HepG2 (cell line): ENCODE measurements around the gene ZNF584. TPM values are rescaled to one million over a fixed set of nuclear protein-coding genes. Genes with fewer than 3 reads are reported as not detected.

Experiments used
- DNMT3B ChIP-seq: conservative IDR thresholded peaks from 2 replicates; pipeline ENCODE4 v1.6.1; 2016; ENCODE audit warnings: missing biosample characterization, control low read depth
- GLI4 ChIP-seq: sonication (generic); formaldehyde crosslinking; IDR thresholded peaks from 2 replicates; pipeline ENCODE4 v1.5.1; 2020; ENCODE audit warnings: missing genetic modification reagents, mild to moderate bottlenecking, moderate library complexity, borderline replicate concordance
- GZF1 ChIP-seq: sonication (generic); formaldehyde crosslinking; IDR thresholded peaks from 2 replicates; pipeline ENCODE4 v1.5.1; 2020; ENCODE audit warnings: mild to moderate bottlenecking, missing genetic modification reagents
- HCFC1 ChIP-seq: fragments of 150-350 bp; IDR thresholded peaks from 2 replicates; pipeline ENCODE4 v1.6.1; 2014; ENCODE audit warnings: low read depth, low read length
- MAFF ChIP-seq: IDR thresholded peaks from 2 replicates; pipeline ENCODE4 v1.6.1; 2011; ENCODE audit warnings: low read depth, low read length, improper control_type of control experiment
- MNT ChIP-seq: fragments of 450-650 bp; IDR thresholded peaks from 2 replicates; pipeline ENCODE4 v1.6.1; 2016
- NFIC ChIP-seq: IDR thresholded peaks from 2 replicates; pipeline ENCODE4 v1.6.1; 2012; ENCODE audit warnings: mild to moderate bottlenecking, low read length, inconsistent platforms
- PHF8 ChIP-seq: sonication (generic); formaldehyde crosslinking; IDR thresholded peaks from 2 replicates; pipeline ENCODE4 v1.5.0; 2020; ENCODE audit warnings: missing genetic modification reagents
- RELA ChIP-seq: sonication (generic); formaldehyde crosslinking; IDR thresholded peaks from 2 replicates; pipeline ENCODE4 v1.4.0; 2020; ENCODE audit warnings: missing genetic modification reagents
- TRIM24 ChIP-seq: sonication (generic); formaldehyde crosslinking; IDR thresholded peaks from 2 replicates; pipeline ENCODE4 v1.8.0; 2022; ENCODE audit warnings: mild to moderate bottlenecking, missing genetic modification reagents
- ZFP36 ChIP-seq: fragments of 150-350 bp; IDR thresholded peaks from 2 replicates; pipeline ENCODE4 v1.6.1; 2018; ENCODE audit warnings: borderline replicate concordance, low read length, low read depth; ENCODE audit not compliant: partially characterized antibody
- ZHX1 ChIP-seq: sonication (generic); formaldehyde crosslinking; IDR thresholded peaks from 2 replicates; pipeline ENCODE4 v1.8.1; 2022; ENCODE audit warnings: low read depth, mild to moderate bottlenecking, missing genetic modification reagents
- ZNF3 ChIP-seq: IDR thresholded peaks from 2 replicates; pipeline ENCODE4 v1.7.0; 2017; ENCODE audit warnings: inconsistent platforms
- ZNF331 ChIP-seq: sonication (generic); formaldehyde crosslinking; IDR thresholded peaks from 2 replicates; pipeline ENCODE4 v1.4.0; 2020; ENCODE audit warnings: missing genetic modification reagents
- ZNF468 ChIP-seq: sonication (generic); formaldehyde crosslinking; IDR thresholded peaks from 2 replicates; pipeline ENCODE4 v1.8.0; 2022; ENCODE audit warnings: mild to moderate bottlenecking, moderate library complexity, missing genetic modification reagents
- ZNF557 ChIP-seq: sonication (generic); formaldehyde crosslinking; IDR thresholded peaks from 2 replicates; pipeline ENCODE4 v1.4.0; 2020; ENCODE audit warnings: missing genetic modification reagents
- ZNF597 ChIP-seq: sonication (generic); formaldehyde crosslinking; IDR thresholded peaks from 2 replicates; pipeline ENCODE4 v1.5.0; 2020; ENCODE audit warnings: missing genetic modification reagents
- ZNF614 ChIP-seq: IDR thresholded peaks from 2 replicates; pipeline ENCODE4 v1.6.1; 2018; ENCODE audit warnings: missing biosample characterization, missing genetic modification reagents, inconsistent platforms, borderline replicate concordance
- ZNF772 ChIP-seq: sonication (generic); formaldehyde crosslinking; IDR thresholded peaks from 2 replicates; pipeline ENCODE4 v1.5.0; 2020; ENCODE audit warnings: mild to moderate bottlenecking, missing genetic modification reagents
- ZNF850 ChIP-seq: sonication (generic); formaldehyde crosslinking; conservative IDR thresholded peaks from 2 replicates; pipeline ENCODE4 v1.9.0; 2021; ENCODE audit warnings: mild to moderate bottlenecking, missing genetic modification reagents
- ZSCAN5A ChIP-seq: sonication (generic); formaldehyde crosslinking; IDR thresholded peaks from 2 replicates; pipeline ENCODE4 v1.8.0; 2022; ENCODE audit warnings: mild to moderate bottlenecking, missing genetic modification reagents, borderline replicate concordance
- polyA plus RNA-seq, 8 experiments: library from polyadenylated mRNA; depleted of rRNA in 3 of 8; stranded (reverse) in 7 of 8; unstranded in 1 of 8; fragments of >200 nt; fragmentation: Illumina TruSeq in 4 of 8; extraction: Trizol in 4 of 8; gene quantifications; 2 replicates each; pipeline versions ENCODE4 v1.2.1 to v1.2.3, GENCODE V29; 2011 to 2016; ENCODE audit warnings: low read depth in 4 of 8, missing spikeins in 1 of 8, mixed read lengths in 1 of 8; ENCODE audit not compliant: insufficient read depth in 1 of 8
- total RNA-seq, 5 experiments: library from RNA; depleted of rRNA; stranded (reverse); fragments of >200 nt; fragmentation: Illumina TruSeq; extraction: Trizol; gene quantifications; 2 replicates each; pipeline ENCODE4 v1.2.3, GENCODE V29; 2016; ENCODE audit warnings: low read depth in 1 of 5
- TF ChIP-seq, protein P1 (sequence below): sonication (generic); formaldehyde crosslinking; IDR thresholded peaks from 2 replicates; pipeline ENCODE4 v1.8.0; 2023; ENCODE audit warnings: mild to moderate bottlenecking, missing genetic modification reagents

The ZNF584 gene
- total and polyA plus RNA-seq, 2 of the 13 experiments (the other 11 are each of a cell fraction or from before 2014, with no cell fraction given) = 2.4 to 7.0 TPM

DNA sequence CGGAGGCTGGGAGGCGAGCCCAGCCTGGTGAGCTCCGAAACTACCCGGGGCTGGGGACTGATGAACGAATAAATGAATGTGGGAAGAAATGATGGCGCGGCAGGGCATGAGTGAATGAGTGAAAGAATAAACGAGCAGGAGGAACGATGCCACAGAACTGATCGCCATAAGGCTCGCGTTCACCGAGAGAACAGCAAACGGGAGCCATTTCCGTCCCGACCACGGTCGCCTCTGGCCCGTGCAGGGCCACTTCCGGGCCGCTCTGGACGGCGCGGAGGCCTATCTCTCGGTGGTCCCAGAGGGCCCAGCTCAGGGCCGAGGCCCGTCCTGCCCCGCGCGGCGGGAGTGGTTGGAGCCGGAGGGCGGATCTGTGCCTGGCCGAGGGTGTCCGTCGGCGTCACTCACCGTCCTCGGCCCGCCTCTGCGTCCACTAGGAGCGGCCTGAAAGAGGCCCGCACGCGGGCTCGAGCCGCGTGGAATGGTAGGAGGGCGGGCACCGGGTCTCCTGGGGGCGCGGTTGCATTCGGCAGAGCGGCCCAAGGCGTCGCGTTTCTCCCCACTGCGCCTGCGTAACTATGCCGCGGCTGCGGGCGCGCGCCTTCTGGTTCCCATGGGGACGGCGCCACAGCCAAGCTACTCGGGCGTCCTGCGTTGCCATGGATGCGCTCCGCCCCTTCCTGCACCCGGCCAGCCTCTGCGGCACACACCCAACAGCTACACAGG lies 46.0 kb upstream of the ZNF584 start, which contains the start of gene ZNF497 (continued):
- no peak for TF ChIP-seq ZNF597 (CRISPR knock-in tag)
- no peak for TF ChIP-seq ZNF3 (CRISPR knock-in tag)
- peak; percentile 61 for TF ChIP-seq HCFC1
- no peak for TF ChIP-seq ZNF468 (CRISPR knock-in tag)
- TF ChIP-seq ZNF772 (CRISPR knock-in tag) = peak; percentile 63; the same call in 1 of the 2 replicates
- TF ChIP-seq NFIC = no peak
- TF ChIP-seq, protein P1, sequence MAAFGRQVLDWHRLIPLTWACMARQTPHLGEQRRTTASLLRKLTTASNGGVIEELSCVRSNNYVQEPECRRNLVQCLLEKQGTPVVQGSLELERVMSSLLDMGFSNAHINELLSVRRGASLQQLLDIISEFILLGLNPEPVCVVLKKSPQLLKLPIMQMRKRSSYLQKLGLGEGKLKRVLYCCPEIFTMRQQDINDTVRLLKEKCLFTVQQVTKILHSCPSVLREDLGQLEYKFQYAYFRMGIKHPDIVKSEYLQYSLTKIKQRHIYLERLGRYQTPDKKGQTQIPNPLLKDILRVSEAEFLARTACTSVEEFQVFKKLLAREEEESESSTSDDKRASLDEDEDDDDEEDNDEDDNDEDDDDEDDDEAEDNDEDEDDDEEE = no peak; the same call in 1 of the 2 replicates
- 0 out of 2 replicates have a peak, but pooled peaks have one; percentile 67 for TF ChIP-seq GLI4 (CRISPR knock-in tag)
- TF ChIP-seq ZNF331 (CRISPR knock-in tag) = peak; percentile 24; the same call in 1 of the 2 replicates
- TF ChIP-seq MNT = peak; percentile 83
- TF ChIP-seq GZF1 = peak; percentile 85
- 0 out of 2 replicates have a peak, but pooled peaks have one; percentile 46 for TF ChIP-seq RELA (CRISPR knock-in tag)
- no peak; the same call in 1 of the 2 replicates for TF ChIP-seq DNMT3B
- no peak for TF ChIP-seq MAFF
- peak; percentile 84; the same call in 1 of the 2 replicates for TF ChIP-seq ZNF557 (CRISPR knock-in tag)
- no peak for TF ChIP-seq ZHX1 (CRISPR knock-in tag)
- no peak; the same call in 1 of the 2 replicates for TF ChIP-seq ZNF614
- TF ChIP-seq ZNF850 = peak; percentile 79; the same call in 1 of the 2 replicates
- TF ChIP-seq TRIM24 = no peak
- TF ChIP-seq PHF8 = peak; percentile 96
- TF ChIP-seq ZSCAN5A (CRISPR knock-in tag) = no peak
- TF ChIP-seq ZFP36 = no peak
